Stimulated activated CD8-positive, alpha-beta memory T cell treated with anti-CD3 and anti-CD28 coated beads, Interleukin-12 subunit alpha, Interleukin-12 subunit beta, amount 100 ng/mL, for 24 hours (primary cell): ENCODE measurements around the gene KLF11.

Source experiments
- DNase-seq: peaks from one replicate; pipeline ENCODE4 v3.0.0-alpha.2; 2020; ENCODE audit errors: extremely low read depth

The KLF11 gene

DNA sequence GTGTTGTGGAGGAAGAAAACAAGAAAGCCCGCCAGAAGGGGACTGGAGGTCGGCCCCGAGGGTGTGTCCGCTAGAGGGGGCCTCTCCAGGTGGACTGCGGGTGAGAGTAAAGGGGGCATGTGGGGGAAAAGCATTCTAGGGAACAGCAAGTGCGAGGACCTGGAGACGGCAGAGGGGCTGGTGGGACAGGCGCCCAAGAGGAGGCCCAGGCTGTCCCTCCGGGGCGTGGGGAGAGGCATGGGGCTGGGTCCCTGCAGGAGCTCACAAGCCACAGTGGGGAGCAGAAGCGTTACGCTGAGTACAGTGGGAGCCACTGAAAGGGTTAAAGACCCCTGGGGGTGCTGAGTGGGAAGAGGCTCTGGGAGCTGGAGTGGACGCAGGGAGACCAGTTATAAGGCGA lies 1.6 kb upstream of the KLF11 start:
- no peak for DNase-seq

DNA sequence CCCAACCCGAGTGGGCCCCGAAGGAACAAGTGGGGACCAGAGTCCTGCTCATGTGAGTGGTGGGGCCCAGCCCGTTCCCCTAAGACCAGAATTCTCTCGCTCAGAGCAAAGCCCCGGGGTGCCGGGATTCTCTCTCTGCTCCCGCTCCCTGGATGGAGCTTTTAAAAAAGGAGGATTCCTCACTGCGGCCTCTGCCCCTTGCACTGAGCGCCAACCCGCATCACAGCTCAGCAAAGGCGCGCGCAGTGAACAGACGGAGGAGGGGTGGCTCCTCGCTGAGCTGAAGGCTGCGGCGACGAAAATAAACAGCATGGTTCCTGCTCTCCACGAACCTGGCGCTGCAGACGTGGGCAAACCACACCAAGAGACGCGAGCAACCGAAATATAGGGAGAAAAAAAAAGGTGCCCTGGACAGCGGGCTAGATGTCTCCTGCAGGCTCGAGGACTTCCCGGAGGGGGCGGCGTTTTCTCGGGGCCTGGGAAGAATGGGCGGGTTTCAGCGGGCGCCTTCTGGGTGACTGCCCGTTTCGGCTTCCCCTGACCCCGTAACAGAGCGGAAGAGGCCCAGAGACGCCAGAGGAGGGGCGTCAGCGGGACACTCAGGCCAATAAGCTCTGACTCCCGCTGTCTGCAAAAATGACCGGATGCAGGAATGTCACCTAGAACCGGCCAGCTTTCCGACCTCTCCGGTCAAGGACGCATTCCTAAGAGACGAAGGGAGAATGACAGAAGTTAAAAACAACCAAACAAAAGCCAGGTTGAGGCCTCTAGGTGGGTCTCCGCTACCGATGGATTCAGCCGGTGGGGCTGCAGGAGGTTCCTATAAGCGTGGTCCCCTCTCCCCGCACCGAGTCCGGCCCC lies 819 bp upstream of the KLF11 start:
- no peak for DNase-seq

DNA sequence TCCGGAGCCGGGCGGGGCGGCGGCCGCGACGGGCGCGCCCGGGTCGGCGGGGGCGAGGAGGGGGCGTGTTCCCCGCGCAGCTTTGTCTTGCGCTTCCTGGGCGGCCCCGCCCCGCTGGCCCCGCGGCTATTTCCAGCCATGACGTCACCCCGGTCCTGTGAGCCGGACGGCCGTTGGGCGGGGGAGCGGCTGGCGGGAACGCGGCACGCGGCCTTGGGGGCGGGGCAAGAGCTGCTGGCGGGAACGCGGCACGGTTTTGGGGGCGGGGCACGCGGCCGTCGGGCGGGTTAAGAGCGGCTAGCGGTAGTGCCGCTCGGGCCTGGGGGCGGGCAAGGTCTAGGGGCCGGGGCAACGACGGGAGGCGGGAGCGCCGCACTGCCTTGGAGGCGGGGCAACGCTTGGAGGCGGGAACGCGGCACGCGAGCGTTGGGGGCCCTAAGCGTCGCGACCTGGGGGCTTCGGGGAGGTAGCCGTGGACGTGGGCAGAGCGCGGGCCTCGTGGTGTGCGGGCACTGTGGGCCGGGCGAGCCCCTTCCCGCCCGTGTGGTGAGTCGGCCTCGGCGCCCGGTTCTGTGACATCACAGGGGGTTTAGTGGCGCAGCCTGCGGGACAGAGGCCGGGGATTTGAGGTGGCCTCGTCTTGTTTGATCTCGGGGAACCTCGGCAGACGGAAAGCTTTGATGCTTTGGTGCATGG lies 704 bp downstream of the KLF11 start:
- peak; percentile 97 for DNase-seq

DNA sequence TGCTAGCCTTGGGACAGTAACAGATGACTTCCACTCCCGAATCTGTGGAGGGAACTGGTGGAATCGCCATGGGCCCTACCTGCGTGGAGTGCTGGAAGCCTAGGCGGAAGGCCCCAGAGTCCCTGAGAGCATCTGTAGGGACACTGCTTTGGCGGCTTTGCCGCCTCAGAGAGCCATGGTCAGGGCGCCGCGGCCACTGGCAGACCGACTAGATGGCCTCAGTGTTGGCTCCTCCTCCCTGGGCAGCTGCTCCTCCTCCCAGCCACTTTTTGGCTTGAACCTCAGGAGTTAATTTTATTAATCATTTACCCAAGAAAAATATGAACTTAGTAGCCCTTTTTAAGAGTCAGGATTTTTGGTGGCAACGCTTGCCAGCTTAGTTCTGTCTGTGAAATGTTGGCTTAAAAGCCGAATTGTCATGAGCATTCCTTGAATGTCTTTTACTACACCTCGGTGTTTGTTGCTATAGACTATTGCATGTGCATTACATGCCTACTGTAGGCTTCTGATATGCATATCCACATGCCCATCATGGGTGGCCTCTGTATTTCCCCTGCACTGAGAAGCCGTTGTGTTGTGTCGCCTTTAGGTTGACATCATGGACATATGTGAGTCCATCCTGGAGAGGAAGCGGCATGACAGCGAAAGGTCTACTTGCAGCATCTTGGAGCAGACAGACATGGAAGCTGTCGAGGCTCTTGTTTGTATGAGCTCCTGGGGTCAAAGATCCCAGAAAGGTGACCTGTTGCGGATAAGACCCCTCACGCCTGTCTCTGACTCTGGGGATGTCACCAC lies 2.4 kb downstream of the KLF11 start:
- DNase-seq = no peak

DNA sequence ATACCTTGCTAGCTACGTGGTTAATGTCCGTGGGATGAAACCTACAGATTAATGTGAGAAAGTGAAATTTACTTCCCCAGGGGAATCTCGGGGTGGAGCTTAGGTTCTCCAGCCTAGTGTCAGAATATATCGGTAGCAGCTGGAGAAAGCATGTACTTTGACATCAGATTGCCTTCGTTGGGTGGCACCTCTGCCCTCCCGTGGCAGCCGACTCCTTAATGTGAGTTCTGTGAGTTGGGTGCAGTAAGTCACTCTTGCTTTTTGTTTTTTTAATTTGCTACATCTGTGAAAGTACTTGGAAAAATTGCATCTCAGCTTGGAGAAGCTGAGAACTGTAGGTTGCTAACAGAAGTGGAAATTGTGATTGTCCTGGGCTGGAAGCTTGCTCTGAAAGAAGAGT lies 3.6 kb downstream of the KLF11 start:
- no peak for DNase-seq

DNA sequence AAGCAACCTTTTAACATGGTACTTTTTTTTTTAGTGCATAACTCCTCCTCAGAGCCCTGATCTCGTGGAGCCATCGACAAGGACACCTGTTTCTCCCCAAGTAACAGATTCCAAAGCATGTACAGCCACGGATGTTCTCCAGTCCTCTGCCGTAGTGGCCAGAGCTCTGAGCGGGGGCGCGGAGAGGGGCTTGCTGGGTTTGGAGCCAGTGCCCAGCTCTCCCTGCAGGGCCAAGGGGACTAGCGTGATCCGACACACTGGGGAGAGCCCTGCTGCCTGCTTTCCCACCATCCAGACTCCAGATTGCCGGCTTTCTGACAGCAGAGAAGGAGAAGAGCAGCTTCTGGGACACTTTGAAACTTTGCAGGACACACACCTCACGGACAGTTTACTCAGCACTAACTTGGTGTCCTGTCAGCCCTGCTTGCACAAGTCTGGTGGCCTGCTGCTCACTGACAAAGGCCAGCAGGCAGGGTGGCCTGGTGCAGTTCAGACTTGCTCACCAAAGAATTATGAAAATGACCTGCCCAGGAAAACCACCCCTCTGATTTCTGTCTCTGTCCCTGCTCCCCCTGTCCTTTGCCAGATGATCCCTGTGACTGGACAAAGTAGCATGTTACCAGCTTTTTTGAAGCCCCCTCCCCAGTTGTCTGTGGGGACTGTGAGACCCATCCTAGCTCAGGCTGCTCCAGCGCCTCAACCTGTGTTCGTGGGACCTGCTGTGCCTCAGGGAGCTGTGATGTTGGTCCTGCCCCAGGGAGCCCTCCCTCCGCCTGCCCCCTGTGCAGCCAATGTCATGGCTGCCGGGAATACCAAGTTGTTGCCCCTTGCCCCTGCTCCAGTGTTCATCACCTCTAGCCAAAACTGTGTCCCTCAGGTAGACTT lies 4.5 kb downstream of the KLF11 start:
- DNase-seq = no peak

DNA sequence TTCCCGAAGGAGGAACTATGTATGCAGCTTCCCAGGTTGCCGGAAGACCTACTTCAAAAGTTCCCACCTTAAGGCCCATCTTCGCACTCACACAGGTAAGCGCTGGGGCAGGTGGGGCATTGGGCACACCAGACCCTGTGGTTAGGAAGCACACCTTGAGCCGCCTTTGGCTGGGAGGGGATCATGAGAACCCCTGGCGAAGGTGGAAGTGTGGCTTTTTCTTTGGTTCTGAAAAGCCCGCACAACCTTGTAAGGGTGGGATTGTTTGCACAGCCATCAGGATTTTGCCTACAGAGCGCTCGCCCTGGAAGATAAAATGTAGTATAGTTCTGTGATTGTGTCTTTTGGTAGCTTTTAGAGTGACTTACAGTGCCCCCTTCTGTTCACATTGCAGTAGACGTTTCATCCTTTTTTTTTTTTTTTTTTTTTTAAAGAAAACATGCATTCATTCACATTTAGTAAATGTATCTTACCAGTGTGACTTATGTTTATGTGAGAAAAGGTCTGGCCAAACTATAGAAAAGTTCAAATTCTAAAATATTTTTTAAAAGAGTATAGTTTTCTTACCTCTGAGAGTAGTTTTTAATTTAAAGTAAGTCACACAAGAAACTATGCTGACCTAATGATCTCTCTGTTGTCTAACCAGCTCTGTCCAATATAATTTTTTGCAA lies 5.3 kb downstream of the KLF11 start:
- DNase-seq = no peak

DNA sequence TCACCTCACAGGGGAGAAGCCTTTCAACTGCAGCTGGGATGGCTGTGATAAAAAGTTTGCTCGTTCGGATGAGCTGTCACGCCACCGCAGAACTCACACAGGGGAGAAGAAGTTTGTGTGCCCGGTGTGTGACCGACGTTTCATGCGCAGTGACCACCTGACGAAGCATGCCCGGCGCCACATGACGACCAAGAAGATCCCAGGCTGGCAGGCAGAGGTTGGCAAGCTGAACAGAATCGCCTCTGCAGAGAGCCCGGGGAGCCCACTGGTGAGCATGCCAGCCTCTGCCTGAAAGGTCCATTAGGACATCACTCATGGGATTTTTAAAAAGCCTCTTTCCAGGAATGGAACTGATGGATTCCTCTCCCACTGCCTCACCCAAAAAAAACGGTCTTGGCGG lies 8.9 kb downstream of the KLF11 start:
- DNase-seq = no peak

DNA sequence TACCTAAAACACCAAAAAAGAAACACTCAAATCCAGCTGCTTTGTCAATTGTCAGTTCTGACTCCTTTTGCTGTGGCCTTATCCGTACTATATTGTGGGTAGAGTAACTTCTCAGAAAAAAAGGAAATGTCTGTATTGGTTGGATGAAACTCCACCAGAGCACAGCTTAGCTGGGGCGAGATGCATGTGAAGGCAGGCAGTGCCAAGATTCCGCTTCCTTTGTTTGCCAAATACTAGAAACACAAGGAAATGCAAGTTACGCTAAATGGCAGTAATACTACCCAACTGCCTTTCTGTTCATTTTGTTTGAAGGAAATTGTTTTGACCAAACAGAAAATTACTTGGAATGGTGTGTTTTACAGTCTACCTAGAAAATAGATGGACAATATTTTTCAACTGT lies 10.0 kb downstream of the KLF11 start:
- no peak for DNase-seq

DNA sequence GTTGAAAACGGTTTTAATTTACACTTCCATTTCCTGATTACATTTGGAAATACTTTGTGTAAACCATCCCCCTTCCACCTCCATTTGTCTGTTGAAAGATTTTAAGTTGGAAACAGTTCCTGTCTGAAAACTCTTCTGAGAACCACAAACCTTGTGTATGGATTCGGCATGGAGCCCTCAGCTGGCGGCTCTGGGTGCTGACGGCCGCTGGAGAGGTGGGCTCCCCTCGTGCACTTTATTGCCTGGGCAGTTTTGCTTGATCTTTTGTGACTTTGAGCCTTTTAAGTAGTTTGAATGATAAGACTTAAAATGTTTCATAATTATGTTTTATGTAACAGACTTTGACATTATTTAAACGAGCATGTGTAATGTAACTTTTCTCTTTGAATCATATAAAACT lies 11.1 kb downstream of the KLF11 start:
- no peak for DNase-seq

DNA sequence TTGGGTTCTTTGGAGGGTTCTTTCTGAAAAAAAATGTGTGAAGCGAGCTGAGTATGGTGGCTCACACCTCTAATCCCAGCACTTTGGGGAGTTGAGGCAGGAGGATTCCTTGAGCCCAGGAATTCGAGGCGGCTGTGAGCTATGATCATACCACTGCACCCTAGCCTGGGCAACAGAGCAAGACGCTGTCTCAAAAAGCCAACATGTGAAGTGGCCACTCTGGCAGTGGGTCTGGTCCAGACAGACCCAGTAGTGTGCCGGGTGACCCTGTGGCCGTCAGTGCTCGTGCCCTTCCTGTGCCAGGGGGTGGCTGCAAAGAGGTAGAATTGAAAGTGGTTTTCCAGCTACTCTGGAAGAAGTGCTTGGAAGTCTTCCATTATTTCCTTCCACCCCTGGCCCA lies 11.6 kb downstream of the KLF11 start:
- no peak for DNase-seq

DNA sequence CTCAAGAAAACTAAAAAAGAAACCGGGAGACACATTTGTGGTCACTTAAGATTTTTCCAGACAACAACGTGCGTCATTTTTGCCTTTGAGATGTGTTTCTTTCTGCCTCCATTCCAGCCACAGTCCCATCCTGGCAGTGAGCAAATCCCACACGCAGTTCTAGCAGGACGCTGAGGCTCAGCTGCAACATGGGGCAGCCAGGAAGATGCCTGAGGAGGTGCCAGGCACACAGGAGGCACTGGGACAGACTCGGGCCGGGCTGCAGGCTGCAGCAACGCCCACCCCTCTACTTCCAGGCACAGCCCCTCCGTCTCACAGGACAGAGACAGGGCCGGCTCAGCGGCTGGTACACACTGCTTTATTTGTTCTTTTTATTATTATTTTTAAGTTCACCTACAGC lies 13.1 kb downstream of the KLF11 start:
- no peak for DNase-seq

DNA sequence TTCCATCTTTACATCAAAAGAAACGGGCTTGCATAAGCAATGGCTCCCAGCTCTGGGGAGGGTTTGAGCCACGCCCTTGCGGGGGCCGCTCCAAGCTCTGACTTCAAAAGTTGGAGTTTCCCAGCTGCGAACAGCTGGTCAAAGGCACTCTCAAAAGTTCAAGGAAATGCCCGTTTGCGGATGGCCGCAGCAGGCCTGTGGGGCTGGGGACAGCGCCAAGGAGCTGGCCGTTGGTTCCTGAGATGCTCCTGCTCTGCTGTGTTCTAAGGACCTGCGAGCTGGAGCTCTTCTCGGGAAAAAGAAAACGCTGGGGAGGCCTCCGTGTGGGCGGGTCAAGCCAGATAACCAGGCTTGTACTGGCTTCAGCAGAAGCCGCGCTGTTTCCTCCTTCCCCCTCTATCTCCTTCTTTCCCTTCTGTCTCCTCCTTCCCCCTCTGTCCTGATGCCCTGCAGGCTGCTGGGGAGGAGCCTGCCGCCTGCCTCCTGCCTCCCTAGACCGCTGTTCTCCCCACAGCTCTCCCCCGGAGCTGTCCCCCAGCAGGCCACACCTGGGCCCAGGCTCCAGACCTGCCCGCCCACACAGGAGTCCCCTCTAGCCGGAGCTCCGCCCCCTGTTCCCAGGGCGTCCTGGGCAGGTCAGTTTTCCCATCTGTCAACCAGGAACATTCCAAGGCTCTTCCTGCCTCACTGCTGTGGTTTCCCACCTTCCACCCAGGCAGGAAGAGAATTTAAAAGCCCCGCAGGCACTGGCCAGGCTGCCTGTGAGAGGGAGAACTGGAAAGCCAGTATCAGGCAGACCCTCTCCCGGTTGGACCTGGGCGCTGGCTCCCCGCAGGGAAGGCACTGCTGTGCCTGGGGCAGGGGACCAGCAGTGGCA lies 14.1 kb downstream of the KLF11 start:
- DNase-seq = no peak

DNA sequence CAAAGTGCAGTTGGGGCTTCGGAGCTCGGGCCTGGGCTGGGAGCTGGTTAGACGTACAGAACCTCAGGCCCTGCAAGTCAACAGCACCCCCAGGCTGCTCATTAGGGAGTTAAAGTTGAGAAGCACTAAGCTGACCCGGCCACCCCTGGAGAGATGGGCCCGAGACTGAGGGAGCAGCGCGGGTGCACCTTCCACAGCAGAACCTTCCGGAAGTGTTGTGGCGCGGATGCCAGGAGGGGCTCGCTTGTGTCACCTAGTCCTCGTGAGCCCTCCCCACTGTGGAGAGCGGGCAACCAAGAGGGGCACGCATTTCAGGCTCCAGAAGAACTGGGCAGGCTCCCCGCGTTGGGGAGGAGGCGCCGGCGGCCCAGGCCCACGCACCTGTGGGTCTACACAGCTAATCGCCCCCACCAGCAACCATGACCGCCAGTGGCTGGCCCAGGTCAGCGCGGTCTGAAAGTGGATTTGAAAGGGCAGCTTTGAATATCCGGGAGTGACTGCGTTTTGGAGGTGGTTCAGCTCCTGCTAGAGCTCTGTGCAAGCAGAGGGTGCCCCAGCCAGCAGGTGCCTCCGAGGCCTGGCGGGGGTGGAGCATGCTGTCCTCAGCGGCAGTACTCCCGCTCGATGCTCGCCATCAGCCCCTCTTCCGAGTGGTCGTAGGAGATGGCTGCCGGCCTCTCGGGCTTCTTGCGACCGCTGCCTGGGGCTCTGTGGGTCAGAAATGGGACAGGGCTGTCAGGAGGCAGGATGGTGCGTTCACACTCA lies 15.1 kb downstream of the KLF11 start:
- DNase-seq = no peak

DNA sequence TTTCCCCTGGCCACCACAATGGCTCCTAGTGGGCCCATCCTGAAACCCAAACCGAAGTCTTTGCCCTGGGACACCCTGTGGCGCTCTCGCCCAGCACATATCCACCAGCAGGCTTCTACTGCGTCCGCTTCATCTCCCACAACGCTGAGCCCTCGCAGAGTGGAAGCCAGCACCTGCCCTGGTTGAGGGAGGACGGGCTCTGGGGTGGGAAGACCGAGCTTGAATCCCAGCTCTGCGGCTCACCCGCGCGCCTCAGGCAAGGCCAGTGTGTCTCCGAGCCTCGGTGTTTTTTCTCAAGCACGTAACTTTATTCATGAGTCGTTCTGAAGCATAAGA lies 15.6 kb downstream of the KLF11 start:
- DNase-seq = no peak

DNA sequence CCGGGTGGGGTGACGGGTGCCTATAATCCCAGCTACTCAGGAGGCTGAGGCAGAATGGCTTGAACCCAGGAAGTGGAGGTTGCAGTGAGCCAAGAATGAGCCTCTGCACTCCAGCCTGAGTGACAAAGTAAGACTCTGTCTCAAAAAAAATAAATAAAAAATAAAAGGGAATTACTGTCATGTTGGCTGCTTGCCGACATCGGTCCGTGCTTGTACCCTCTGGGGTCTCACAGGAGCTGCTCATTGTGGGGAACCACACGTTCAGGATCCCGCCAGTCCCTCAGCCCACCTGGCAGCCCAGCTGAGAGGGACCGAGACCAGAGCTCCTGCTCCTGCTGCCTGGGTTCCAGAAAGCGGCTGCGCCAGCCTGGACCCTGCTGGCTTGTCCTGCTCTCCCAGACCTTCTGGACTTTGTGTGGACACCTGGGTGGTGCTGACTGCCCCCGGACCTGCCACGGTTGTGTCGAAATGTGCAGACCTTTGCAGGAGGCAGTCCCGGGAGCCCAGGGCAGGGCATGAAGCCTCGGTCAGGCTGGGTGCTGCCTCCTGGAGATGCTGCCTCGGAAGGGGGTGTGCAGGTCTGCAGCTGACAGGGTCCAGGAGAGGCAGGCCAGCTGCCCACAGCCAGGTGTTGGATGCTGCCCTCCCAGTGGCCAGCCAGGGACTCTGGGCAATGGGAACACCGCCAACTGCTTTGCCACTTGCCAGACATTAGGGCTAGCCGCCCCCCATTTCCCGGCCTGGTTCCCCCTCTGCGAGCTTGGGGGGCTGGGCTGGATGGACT lies 16.4 kb downstream of the KLF11 start:
- no peak for DNase-seq

DNA sequence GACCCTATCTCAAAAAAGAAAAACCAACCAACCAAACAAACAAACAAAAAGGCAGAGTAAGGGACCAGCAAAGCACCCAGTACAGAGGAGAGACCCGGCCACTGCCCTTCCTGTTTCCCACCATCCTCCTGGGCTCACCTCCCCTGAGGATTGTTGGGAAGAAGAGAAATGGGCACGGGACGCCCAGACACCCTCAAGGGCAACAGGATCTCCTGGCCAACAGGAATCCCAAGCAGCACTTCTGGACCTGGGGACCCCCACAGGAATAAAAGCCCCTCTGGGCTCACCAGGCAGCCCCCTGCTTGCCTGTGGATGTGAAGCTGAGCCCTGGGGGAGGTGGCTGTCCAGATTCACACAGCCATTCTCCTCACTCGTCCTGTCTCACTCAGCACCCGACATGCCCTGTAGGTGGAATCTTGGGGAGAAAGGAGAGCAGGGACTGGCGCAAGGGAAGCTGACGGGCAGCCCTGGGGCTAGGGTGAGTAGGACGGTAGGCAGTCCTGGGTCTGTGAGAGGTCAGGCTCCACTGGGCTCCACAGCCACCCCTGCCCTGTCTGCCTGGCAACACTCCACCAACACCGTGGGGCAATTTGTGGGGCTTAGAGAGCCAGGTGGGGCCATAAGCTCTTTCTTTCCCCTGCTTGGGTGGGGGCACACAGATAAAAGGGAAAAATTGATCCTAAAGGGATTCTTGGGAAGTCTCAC lies 18.0 kb downstream of the KLF11 start:
- no peak for DNase-seq

DNA sequence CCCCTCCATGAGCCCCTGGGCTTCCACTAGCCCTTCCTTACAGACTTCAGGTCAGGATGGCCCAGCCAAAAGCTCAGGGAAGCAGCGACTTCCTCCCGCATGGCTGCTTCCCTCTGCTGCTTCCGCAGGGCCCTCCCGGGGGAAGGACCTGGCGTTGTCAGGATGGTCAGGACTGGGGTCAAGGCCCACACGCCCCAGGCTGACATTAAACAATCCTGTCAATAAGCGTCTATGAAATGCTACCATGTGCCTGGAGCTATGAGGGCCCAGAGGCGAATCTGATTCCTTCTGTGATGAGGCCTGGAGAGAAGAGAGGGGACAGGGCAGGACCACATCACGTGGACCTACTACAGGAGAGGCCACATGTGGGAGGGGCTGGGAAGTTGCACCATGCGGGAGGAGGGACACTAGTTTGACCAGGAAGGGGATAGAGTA lies 19.6 kb downstream of the KLF11 start:
- DNase-seq = no peak
